SK-N-SH (cell line): ENCODE data around the gene OR2B6.

Experiments
- IRF3 ChIP-seq: fragments of 150-350 bp; IDR thresholded peaks from 2 replicates; pipeline ENCODE4 v1.6.1; 2016; ENCODE audit warnings: mild to moderate bottlenecking, low read depth, low read length
- REST ChIP-seq: IDR thresholded peaks from 2 replicates; pipeline ENCODE4 v1.6.1; 2012; ENCODE audit warnings: mild to moderate bottlenecking, low read depth, low read length, moderate library complexity

DNA sequence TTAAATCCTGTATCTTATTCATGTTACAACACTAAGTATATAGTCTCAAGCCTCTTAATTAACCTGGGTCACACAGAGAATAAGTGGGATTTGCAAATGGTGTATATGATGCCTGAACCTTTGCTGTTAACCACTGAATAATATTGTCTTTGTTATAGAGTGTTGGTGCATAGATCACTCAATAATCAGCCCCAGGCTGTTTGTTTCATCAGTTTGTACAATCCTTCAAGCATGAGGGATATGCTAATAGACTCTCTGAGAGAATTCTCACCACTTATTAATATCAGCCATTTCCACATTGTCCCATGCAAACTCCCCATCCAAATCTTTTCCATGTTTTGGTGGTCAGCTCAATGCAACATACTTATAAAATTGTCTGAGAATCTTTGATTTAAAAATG lies 21.7 kb downstream of the OR2B6 start:
- TF ChIP-seq REST (no peak), IRF3 (no peak)
